Activated CD8-positive, alpha-beta memory T cell treated with anti-CD3 and anti-CD28 coated beads for 4 hours (primary cell): Measurements from ENCODE around the gene ELF5.
A peak's percentile ranks its signal among the peaks of the same experiment; 100 is the strongest.

ENCODE experiments used
- DNase-seq, 2 donors: peaks; one replicate each; pipeline ENCODE4 v3.0.0-alpha.2; 2020; ENCODE audit warnings: low read depth in 2 of 2

Gene ELF5

DNA sequence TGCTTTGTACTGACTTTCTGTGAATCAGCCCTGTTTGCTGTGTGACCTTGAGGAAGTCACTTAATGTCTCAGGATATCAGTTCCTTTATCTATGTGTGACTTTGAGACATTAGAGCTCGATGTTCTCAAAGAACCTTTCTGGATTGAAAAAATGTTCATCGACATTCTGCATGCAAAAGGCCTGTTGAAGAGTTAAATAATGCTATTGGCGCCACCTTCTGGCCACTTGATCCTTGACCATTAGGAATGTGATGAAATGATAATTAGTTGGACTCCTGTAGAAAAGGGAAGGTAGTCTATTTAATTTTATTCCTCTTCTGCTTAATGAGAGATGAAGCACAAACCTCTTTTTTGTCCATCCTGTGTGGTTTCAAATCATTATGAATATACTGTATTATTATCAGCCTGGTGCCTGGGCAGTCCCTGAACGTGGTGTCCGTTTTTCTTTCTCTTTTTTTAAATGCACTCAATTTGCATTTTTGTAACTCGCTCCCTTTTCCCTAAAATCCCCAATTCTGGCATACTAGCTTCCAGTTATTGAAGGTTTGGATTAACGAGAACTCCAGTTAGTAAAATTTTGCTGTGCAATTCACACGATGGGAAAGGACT is 20.7 kb downstream of the ELF5 start:
- DNase-seq = no peak

DNA sequence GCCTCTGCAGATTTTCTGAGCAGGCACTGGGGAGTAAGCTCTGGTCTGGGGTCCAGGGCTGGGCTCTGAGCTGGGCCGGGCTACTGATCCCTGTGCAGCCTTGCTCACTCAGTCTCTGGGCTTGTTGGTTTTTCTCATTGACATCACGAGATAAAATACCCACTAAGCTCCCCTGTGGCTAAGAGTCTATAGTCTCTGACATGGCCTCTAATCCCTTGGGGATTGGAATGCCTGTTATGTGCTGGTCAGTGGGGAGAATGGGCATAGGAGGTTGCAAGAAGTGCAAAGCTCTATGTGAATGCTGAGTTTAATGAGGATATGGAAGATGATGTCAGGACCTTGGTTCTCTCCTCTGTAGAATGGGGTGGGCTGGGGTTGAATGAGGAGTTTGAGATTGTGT is 23.3 kb downstream of the ELF5 start:
- no peak for DNase-seq

DNA sequence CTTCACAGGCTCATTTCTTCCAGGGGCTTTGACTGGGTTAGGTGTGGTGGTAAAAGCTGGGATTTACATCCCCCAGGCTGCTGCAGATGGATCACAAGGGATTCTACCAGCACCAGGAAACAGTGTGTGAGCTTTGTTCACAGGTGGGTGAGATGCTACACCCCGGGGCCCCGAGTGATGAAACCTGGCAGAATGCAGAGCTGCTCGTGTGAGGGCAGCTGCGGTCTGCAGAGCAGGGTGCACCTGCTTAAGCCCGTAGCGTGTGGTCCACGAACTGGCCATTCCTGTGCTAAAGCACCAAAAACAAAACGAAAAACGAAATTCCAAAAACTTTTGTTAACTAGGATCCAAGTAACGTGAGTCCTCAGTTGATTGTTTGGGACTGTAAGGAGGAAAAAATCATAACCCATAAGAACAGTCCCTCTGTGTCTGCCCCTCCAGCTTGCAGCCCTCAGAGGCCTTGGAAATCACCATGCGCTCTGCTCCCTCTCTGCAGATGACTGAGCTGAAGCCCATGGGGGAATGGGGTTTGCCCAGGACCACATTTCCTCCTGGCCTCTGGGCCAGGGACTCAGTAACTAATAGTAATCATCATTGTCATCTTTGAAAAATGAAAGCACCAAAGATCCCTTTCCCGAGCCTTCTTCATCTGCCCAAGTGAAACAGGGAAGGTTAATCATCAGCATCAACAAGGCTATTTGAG is 24.6 kb downstream of the ELF5 start:
- DNase-seq = no peak

DNA sequence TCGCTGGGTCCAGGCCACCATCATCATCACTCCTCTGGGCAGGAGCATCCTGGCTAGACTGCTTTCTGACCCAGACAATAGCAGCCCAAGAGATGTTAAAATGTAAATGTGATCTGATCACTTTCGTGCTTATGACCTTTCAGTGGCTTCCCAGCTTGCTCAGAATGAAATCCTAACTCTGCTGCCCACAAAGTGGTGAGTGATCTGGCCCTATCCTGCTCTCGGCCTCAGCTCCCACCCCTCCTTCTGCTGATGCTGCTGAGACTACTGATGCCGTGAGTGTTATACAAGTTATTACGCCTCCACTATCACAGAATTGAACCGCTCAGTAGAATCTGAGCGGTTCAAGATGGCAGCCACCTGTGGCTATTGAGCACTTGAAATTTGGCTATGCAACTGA is 26.2 kb downstream of the ELF5 start:
- no peak for DNase-seq

DNA sequence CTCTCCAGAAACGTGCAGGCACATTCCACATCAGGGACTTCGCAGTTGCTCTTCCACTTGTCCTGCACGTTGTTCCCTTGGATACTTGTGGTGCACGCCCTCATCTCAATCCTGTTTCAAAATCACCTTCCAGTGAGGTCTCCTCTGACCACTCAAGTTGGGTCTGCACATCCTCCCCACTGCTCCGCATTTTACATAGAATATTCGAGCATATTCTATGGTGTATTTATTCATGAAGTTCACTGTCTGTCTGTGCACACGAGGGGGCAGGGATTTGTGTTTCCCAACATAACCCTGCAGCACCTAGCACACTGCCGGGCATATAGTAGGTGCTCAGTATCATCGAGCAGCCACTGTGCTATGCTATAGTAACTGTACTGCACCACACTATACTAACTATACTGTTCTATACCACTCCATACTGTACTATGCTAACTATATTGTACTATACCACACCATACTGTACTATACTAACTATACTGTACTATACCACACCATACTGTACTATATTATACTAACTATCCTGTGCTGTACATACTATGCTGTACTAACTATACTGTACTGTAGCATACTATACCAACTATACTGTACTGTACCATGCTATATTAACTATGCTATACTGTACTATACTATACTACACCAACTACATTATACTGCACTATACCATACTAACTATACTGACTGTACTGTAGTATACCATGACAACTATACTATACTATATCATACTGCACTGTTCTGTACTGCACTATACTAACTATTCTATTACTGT is 30.3 kb downstream of the ELF5 start:
- no peak for DNase-seq

DNA sequence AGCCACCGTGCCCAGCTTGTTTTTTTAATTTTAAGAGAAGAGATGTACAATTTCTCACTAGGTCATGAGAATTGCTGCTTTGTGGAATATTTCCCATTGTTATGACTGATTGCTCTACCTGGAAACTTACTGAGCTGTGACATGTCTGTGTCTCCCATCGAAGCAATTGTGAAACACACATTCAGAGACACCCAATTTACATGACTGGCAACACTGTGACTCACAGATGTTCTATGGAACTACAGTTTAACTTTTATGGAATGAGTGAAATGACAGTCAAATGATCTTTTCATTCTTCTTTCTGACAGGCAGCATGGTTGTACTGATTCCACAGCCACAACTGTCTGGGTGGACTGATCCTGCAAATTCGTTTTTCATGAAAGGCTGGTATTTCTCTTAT is 32.3 kb downstream of the ELF5 start:
- no peak for DNase-seq

DNA sequence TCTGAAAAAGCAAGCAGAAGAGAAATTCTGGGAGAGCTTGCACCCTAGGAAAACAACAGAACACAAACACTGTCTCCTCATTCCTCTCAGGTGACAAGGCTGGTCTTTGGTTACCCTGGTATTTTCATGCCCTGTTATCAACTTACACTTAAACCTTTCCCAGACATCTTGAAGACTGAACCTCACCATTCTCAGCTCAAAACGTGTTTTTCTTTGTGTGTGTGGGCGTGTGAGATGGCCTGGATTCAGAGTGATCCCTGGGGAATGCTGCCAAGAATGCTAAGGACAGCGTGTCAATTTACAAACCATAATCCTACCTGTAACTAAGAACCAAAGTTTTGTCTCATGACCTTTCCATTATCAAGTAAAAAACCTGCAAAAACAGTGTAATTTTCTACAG is 33.3 kb downstream of the ELF5 start:
- DNase-seq = no peak

DNA sequence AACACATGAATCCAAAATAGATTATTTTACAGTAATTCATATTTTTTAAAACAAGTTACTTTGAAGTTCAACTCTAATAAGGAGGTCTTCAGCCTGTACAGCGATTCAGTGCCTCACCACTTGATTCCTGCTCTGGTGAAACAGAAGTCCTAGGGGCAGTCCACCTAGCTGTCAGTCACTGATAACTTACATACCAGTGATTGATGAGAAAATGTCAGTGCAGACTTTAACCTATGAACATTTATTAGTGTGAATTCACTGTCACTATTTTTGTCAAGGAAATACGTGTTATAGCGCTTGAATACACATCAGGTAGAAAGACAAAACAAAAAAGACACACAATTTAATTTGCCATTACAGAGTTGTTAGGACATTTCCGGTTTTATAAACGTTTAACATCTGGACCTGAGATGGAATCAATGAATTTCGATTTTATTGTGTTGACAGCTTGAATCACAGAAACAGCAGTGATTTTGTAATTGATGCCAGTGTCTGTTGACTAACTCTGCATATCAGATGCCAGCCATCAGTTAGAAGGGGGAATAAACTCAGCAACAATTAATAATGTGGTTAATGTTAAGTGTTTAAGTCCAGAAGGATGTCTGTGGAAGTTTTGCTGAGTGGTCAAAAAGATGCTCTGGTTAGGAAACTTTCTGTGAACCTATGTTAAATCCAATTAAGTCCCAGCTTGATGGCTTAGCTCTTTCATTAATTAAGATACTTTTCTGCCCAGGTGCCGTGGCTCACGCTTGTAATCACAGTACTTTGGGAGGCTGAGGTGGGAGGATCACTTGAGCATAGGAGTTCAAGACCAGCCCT is 34.5 kb downstream of the ELF5 start:
- DNase-seq = no peak

DNA sequence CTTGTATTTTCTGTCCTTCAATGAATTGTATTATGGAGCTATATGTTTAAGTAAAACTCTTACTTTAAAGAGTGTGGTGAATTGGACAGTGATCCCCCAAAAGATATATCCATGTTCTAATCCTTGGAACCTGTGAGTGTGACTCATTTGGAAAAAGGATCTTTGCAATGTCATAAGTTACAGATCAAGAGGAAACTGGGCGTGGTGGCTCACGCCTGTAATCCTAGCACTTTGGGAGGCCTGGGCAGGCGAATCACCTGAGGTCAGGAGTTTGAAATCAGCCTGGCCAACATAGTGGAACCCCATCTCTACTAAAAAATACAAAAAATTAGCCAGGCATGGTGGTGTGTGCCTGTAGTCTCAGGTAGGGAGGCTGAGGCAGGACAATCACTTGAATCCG is 36.7 kb downstream of the ELF5 start:
- no peak for DNase-seq

DNA sequence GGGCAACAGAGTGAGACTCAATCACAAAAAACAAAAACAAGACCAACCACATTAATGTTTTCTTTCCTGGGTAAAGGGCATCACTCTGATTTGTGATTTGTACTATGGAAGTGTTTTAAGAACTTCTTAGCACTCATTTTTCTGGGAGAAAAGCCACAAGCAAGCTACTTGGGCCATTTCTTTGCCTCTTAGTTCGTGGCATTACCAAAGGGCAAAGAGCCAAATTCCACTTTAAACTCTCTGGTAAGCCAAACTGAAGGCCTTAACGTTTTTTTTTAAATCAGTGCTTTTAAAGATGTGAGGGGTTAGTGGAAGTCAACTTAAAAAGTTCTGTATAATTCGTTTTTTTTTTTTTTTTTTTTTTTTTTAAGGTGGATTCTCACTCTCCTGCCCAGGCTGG is 37.9 kb downstream of the ELF5 start:
- DNase-seq = no peak

DNA sequence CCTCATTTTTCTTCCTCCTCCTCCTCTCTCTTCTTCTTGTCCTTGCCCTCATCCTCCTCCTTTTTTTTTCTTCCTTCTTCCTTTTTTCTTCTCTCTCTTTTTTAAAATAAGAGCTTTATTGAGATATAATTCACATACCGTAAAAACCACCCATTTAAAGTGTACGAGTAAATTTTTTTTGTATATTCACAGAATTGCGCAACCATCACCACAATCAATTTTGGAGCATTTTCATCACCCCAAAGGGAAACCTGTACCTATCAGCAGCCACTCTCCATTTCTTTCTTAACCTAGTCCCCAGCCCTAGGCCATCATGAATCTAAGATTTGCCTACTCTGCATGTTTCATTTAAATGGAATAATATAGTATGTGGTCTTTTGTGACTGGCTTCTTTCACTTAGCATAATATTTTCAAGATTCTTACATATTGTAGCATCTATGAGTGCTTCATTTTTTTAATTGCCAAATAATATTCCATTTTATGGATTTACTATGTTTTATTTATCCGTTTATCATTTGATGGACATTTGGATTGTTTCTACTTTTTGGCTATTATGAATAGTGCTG is 39.9 kb downstream of the ELF5 start:
- no peak for DNase-seq

DNA sequence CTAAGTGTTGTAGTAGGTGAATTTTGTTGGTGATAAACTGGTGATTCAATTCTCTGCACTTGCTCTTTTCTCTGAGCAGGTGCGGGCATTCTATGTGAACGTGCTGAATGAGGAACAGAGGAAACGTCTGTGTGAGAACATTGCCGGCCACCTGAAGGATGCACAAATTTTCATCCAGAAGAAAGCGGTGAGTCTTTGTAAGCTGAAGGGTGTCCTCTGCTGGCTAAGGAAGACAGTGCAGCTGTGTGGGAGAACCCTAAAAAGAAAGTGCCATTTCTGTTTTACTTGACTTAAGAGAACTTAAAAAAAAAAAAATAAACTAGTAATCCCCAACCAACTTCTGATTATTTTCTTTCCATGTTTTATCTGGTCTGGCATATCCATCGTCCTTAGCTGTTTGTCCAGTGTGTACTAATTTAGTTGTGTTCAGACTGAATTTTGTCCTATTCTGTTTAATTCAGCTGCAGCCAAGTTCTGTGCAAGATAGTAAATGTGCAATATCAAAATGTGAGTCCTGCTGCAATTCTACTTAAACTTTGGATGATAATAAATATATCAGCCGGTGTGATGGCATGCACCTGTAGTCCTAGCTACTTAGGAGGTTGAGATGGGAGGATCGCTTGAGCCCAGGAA is 45.3 kb downstream of the ELF5 start:
- DNase-seq = peak in 1 of 2 donors; percentile 2

DNA sequence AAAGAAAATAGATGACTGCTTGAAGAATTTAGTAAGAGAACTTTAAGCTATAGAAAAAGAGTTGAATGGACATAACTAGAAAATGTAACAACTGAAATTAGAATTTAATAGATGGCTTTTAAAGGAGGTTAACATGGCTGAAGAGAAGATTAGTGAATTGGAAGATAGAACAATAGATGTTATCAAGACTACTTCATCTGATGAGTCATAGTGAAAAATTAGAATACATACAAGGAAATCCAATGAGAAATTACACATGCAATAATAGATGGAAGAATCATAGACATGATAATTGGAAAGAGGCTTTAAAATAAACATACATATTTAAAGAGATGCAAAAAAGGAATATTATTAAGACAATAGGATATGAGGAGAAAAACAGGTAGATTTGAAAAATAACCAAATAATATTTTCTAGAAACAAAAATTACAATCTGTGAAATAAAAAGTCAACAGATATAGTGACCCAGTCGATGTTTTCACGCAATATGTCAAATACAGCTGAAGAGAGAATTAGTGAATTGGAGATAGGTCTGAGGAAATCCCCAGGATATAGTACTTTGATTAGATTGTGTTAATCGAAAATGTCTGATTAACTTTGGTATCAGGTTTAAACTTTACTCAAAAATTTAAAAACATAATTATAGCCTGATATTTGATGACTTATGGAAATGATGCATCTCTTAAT is 46.6 kb downstream of the ELF5 start:
- no peak for DNase-seq

DNA sequence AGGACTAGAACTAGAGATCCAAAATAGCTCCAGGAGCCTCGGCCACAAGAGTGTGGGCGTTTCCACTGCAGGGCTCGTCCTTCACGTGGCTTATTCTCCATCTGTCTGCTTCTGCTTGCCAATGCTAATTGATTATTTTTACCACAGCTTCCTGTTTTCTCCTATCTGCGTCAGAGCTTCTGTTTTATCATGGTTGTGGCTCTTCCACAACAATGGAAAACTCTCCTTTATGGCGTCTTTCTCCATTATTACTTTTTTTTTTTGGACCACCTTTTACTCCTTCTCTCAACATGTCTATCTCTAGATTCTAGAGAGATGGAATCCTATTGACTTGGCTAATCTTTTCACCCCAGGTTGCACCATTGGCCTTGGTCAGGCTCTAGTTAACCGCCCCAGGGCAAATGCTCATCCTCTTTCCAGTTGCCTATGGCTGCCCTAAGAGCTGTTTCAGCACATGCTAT is 49.0 kb downstream of the ELF5 start:
- no peak for DNase-seq

DNA sequence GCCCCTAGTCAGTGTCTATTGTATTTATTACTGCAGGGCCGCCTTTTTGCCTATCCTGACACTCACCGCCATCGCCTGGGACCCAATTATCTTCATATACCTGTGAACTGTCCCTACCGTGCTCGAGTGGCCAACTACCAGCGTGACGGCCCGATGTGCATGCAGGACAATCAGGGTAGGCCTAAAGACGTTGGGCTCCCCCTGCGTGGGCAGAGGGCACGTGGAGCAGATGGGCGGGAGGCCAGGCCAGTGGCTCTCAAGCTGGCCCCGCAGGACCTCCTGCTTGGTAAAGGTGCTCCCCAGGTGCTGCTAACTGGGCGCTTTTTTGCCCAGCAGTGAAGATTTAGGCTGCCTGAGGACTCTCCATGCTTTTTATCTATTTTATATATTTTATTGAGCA is 52.4 kb downstream of the ELF5 start:
- DNase-seq = no peak

DNA sequence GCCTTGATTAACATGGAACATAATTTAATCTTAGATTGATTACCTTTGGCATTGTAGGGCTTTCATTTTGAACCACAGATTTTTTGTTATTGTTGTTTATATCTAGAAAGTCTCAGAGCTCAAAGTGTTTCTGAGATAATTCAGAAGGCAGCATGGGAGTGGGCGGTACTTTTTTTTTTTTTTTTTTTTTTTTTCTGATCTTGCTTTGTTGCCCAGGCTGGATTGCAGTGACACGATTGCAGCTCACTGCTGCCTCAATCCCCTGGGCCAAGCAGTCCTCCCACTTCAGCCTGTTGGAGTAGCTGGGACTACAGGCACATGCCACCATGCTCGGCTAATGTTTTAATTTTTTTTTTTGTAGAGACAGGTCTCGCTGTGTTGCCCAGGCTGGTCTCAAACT is 53.3 kb downstream of the ELF5 start:
- DNase-seq = no peak

DNA sequence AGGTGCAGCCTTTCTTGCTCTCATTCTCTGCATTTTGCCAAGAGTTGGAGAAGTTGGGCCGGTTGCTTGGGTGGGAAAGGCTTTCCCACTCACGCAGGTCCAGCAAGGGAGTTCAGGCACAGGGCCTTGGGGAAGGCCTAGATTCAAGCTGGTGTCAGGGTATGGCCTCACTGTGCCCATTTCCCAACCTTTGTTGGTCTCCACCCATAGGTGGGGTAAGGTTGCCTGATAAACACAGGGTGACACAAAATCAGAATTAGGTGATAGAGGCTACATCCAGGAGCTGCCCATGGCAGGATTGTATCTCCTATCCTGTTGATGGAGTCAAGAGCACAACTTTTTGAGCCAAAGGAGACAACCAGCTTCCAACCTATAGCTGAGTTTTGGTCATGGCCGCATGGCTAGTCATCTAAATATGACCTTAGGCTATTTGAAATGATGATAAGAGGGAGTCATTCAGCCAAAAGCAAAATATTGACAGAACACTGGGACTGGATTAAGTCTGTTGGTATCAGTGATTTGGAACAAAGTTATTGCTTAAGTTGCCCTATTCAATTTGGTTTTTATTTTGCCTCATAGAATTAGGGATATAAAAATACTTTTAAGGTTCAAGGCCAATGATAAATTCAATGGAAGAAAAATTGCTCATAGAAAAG is 54.0 kb downstream of the ELF5 start:
- DNase-seq = no peak

DNA sequence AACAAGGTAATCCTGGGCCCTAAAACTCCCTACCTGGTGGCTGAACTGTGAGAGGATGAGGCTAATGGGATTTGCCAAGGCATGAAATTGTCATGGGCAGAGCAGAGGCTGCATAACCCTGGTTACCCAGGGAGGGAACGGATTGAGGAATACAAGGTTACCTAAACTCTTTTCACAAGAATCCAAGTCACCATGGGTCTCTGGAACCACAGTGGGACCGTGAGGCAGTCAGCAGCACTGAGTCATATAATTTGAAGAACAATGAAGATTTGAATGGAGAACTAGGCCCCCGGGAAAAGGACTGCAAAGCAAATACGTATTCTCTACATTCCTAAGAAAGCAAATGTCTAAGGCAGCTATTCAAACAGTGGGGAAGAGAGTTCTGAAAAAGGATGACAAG is 55.1 kb downstream of the ELF5 start:
- DNase-seq = no peak

DNA sequence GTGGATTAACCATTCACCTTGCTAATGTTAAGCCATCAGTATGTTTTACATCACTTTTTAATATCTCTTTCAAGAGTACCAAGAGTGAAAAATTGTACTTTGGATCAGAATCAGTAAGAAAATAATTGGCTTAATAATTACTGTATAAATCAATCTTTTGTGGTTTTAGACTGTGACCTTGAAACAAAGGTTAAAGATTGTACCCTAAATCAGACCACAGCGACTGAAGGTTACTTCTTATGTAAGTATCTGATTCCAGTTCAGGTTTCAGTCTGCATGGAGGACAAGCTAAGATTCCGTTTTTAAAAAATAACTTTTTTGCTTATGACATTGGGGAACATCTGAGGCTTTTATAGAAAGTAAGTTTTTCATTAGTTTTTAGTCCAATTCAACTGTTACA is 56.0 kb downstream of the ELF5 start:
- no peak for DNase-seq

DNA sequence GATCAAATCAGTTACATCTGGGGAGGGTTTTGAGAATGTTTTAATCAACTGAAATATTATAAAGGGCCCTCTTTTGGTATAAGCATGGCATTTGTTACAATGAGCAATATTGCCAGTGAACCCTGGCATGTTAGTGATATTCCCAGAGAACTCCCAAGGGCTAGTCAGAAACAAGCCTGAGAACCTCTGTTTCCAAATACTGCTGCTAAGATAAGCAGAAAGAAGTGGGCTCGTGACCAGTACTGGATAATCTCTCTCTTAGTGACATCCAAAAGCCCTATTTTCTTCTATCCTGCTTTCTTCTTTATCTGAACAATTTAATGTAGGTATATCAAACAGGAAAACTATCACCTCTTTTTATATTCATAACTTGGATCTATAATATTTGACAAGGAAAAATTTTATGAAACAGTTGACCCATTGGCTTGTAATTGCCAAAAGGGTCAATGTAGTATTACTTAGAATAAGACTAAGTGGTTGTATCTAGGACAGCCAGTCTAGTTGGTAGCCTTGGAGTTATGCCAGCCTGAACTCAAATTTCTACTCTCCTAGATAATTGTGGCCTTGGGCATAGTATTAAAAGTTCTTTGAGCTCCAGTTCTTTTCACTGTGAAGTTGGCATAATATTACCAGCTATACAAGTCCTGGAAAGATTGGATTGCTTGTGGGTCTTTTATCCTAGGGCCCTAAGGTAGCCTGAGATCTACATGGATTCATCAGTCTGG is 59.1 kb downstream of the ELF5 start:
- no peak for DNase-seq
